Lower lobe of right lung (tissue), 2 donors: Measurements from ENCODE around the gene VAMP1. TPM values are rescaled to one million over a fixed set of nuclear protein-coding genes. Genes with fewer than 3 reads are reported as not detected.

Source experiments
- ATAC-seq, 2 donors: fragments of 200-7000 bp; cut with Tn5 transposase; one replicate each; pipeline ENCODE4 v1.9.1; 2020 to 2022; ENCODE audit warnings: mild to moderate bottlenecking in 2 of 2, moderate library complexity in 2 of 2
- DNase-seq: peaks from one replicate; pipeline ENCODE4 v3.0.0-alpha.2; 2020
- H3K27ac ChIP-seq: fragments of 200-600 bp; one replicate; pipeline ENCODE4 v1.8.0; 2022
- H3K27me3 ChIP-seq: fragments of 200-600 bp; one replicate; pipeline ENCODE4 v1.8.0; 2022; ENCODE audit warnings: low read depth
- H3K36me3 ChIP-seq: fragments of 200-600 bp; one replicate; pipeline ENCODE4 v1.8.0; 2022; ENCODE audit warnings: mild to moderate bottlenecking
- H3K4me1 ChIP-seq: fragments of 200-600 bp; one replicate; pipeline ENCODE4 v1.8.0; 2022
- H3K4me3 ChIP-seq: fragments of 200-600 bp; one replicate; pipeline ENCODE4 v1.8.0; 2022; ENCODE audit warnings: mild to moderate bottlenecking
- H3K9me3 ChIP-seq: fragments of 200-600 bp; one replicate; pipeline ENCODE4 v1.8.0; 2022
- intact Hi-C: fragments of 100-400 bp; cut with DNase I; formaldehyde crosslinking; loops from one replicate; pipeline ENCODE4 v1.11.0; 2022
- total RNA-seq: library from RNA; stranded (reverse); fragmentation: NEBNext Ultra II Directional; extraction: Animal tissue kit (Norgen Biotek cat#: 25700); gene quantifications from one replicate; pipeline ENCODE4 v1.2.1, GENCODE V29; 2021
- TF ChIP-seq, protein P1 (sequence below): fragments of 200-600 bp; IDR thresholded peaks from one replicate; pipeline ENCODE4 v1.8.0; 2022; ENCODE audit warnings: antibody characterized with exemption, mild to moderate bottlenecking
- donor health status: DM: no; HTN: yes; CAD: no; lungs with severe emphysema.

Gene VAMP1
- total RNA-seq, 1 donor from 2014 or later: 6.8 TPM

- no peaks in the 10 kb centered on the region for H3K36me3 ChIP-seq
- DNase-seq (no peak), ATAC-seq (no peak)
- H3K4me3 ChIP-seq: no peak overlapping the region
- no peaks in the 10 kb centered on the region for H3K9me3 ChIP-seq
- no peaks in the 10 kb centered on the region for H3K27me3 ChIP-seq
- no peak overlapping the region for H3K27ac ChIP-seq
- intact Hi-C loops: no loop called here
- TF ChIP-seq, protein P1, sequence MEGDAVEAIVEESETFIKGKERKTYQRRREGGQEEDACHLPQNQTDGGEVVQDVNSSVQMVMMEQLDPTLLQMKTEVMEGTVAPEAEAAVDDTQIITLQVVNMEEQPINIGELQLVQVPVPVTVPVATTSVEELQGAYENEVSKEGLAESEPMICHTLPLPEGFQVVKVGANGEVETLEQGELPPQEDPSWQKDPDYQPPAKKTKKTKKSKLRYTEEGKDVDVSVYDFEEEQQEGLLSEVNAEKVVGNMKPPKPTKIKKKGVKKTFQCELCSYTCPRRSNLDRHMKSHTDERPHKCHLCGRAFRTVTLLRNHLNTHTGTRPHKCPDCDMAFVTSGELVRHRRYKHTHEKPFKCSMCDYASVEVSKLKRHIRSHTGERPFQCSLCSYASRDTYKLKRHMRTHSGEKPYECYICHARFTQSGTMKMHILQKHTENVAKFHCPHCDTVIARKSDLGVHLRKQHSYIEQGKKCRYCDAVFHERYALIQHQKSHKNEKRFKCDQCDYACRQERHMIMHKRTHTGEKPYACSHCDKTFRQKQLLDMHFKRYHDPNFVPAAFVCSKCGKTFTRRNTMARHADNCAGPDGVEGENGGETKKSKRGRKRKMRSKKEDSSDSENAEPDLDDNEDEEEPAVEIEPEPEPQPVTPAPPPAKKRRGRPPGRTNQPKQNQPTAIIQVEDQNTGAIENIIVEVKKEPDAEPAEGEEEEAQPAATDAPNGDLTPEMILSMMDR: no peak
- no peaks in the 10 kb centered on the region for H3K4me1 ChIP-seq
These were observed 32.9 kb downstream of the VAMP1 start for GRCh38 chr12:6437586-6437985.

DNA sequence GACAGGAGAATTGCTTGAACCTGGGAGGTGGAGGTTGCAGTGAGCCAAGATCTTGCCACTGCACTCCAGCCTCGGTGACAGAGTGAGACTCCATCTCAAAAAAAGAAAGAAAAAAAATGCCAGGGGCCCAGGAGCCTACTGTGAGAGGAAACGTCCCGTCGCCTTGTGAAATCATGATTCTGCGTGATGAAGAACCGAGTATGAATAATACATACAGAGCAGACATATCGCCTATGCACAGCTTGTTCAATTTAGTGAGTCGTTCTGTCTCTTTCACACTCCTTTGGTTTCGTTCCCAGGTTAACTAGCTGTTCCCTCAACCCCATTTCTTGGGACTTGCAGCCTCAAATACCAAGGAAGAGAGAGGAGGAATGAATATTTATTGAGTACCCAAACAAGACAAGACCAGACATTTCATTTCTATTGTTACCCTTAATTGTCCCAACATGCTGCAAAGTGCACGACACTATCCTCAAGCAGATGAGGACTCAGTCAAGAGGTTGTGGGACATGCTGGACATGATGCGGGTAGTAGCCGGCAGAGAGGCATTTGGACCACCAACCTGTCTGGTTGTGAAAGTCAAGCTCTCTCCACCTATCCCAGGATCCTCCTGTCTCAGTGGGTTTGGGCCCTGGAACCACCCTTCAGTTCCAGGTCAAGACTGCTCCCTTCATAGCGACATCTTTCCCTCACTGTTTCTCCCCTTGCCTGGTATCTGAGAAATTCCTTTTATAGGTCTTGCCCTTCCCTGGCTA lies 34.3 kb downstream of the VAMP1 start:
- H3K9me3 ChIP-seq: no peaks in the 10 kb centered on the region
- H3K27ac ChIP-seq: no peak overlapping the region
- DNase-seq: no peak
- intact Hi-C loops: no loop called here
- H3K27me3 ChIP-seq: no peaks in the 10 kb centered on the region
- no peak for ATAC-seq
- TF ChIP-seq, protein P1: no peak
- no peaks in the 10 kb centered on the region for H3K36me3 ChIP-seq
- peaks cover 2% of the 10 kb centered on the region for H3K4me1 ChIP-seq
- no peak overlapping the region for H3K4me3 ChIP-seq

GRCh38 chr12:6434205-6435140 lies 36.0 kb downstream of the VAMP1 start:
- DNase-seq (no peak), ATAC-seq (no peak)
- Histone ChIP-seq H3K27ac (no peak overlapping the region), H3K36me3 (no peaks in the 10 kb centered on the region), H3K4me3 (no peak overlapping the region), H3K27me3 (no peaks in the 10 kb centered on the region), H3K4me1 (peaks cover 13% of the 10 kb centered on the region), H3K9me3 (no peaks in the 10 kb centered on the region)
- intact Hi-C loops: no loop called here
- TF ChIP-seq, protein P1: no peak

- TF ChIP-seq, protein P1: no peak
These were observed 37.5 kb downstream of the VAMP1 start for GRCh38 chr12:6432991-6433390.

GRCh38 chr12:6430124-6430989 lies 40.1 kb downstream of the VAMP1 start:
- no peaks in the 10 kb centered on the region for H3K9me3 ChIP-seq
- DNase-seq: peak; percentile 86
- peak; percentile 93 to 94 for ATAC-seq
- H3K36me3 ChIP-seq: no peaks in the 10 kb centered on the region
- TF ChIP-seq, protein P1: no peak
- H3K4me3 ChIP-seq: peak overlapping the region; percentile 17
- H3K27me3 ChIP-seq: no peaks in the 10 kb centered on the region
- intact Hi-C loops: no loop called here
- peaks cover 13% of the 10 kb centered on the region for H3K4me1 ChIP-seq
- H3K27ac ChIP-seq: peak overlapping the region; percentile 74

More at GRCh38 chr12:6432991-6433390, 37.5 kb downstream of the VAMP1 start:
- ATAC-seq (no peak), DNase-seq (no peak)
- no peaks in the 10 kb centered on the region for H3K36me3 ChIP-seq
- no peaks in the 10 kb centered on the region for H3K9me3 ChIP-seq
- no peak overlapping the region for H3K4me3 ChIP-seq
- intact Hi-C loops: no loop called here
- peaks cover 13% of the 10 kb centered on the region for H3K4me1 ChIP-seq
- H3K27ac ChIP-seq: no peak overlapping the region
- H3K27me3 ChIP-seq: no peaks in the 10 kb centered on the region
